Head of caudate nucleus (tissue), 42 donors: ENCODE measurements around the gene VPS72.

Source experiments
- DNase-seq, 42 donors: peaks; one replicate each; pipeline versions ENCODE4 v3.0.0 to v3.0.0-alpha.2; 2020 to 2021; ENCODE audit warnings: mixed read lengths in 7 of 42
- intact Hi-C: fragments of 100-400 bp; cut with DNase I; formaldehyde crosslinking; loops from one replicate; pipeline ENCODE4 v1.15.0; 2022

The VPS72 gene

GRCh38 chr1:151131701-151132334 lies 58.2 kb downstream of the VPS72 start:
- intact Hi-C loops, result no loop called here

DNA sequence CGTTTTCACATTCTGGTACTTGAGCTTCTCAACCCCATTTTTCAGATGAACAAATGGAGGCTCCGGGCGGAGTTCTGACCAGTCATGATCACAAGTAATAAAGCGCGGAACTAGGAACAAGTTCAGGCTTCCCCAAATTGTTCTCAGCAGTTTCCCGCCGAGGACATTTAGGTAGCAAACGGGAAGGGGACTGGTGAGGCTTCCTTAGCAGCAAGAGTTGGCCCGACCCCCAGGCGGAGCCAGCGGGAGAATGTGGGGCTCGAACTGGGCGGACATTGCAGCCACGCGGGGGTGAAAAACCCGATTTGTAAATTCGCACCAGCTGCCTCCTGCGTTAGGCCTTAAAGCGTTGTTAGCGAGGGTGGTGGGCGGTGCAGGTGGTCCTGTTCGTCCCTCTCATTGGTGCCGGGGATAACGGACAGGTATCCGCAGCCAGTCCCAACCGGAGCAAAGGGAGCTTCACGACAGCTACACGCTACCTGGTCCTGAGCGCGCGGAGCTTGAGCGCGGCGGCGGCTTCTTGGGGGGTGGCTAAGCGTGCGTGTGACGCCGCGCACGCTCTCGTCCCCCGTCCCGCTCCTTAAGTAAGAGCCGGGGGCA lies 58.9 kb downstream of the VPS72 start:
- intact Hi-C loops, result no loop called here
- DNase-seq, result peak; percentile 57 to 96 (median 82)

More at GRCh38 chr1:151131701-151132334, 58.2 kb downstream of the VPS72 start:
- DNase-seq, result peak in 6 of 42 donors; percentile 15 to 48 (median 26)

- no peak for DNase-seq
- intact Hi-C loops, result no loop called here
These were observed 61.2 kb downstream of the VPS72 start for GRCh38 chr1:151128800-151129199.
